NCI-H2171 (cell line): ENCODE results near the gene GMPR2.

Experiments
- DNase-seq: peaks from one replicate; lab custom pipeline; 2025; lab: John Stamatoyannopoulos, UW

The GMPR2 gene

GRCh38 chr14:24252289-24253124 lies 19.8 kb downstream of the GMPR2 start:
- no peak for DNase-seq

DNA sequence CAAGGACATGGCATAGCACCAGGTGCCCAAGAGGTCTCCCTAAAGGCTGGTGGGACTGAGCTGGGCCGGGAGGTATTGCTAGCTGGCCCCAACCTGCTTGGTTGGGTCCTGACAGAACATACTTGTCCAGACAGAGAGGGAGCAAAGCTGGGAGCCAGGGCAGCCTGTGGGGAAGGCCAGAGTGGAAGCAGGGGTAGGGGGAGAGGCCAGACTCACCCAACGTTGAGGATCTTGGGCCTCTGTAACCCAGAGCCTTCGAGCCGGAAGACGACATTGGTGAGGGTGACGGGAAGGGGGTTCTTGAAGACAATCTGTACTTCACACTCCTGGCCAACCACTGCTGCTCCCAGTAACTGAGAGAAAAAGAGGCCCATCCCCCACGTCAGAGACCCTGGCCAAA lies 21.2 kb downstream of the GMPR2 start:
- no peak for DNase-seq

- no peak for DNase-seq
Measured at GRCh38 chr14:24254630-24255392, 22.1 kb downstream of the GMPR2 start.

DNA sequence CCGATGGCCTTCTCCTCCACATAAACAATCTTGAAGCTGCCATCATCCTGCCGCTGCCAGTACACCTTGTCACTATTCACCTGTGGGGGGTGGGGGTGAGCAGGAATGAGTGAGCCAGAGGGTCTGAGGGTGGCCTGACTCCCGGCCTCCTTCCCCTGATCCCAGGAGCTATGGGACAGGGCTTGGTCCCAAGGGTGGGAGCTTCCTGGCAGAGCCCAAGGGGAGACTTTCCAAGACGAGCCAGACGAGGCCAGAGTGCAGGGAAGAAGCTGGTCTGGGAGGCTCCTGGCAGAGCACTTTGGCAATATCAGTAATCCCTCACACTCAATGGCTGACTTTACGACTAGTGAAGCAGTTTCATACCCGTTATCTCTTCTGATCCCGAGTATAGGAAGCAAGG lies 22.7 kb downstream of the GMPR2 start:
- no peak for DNase-seq

DNA sequence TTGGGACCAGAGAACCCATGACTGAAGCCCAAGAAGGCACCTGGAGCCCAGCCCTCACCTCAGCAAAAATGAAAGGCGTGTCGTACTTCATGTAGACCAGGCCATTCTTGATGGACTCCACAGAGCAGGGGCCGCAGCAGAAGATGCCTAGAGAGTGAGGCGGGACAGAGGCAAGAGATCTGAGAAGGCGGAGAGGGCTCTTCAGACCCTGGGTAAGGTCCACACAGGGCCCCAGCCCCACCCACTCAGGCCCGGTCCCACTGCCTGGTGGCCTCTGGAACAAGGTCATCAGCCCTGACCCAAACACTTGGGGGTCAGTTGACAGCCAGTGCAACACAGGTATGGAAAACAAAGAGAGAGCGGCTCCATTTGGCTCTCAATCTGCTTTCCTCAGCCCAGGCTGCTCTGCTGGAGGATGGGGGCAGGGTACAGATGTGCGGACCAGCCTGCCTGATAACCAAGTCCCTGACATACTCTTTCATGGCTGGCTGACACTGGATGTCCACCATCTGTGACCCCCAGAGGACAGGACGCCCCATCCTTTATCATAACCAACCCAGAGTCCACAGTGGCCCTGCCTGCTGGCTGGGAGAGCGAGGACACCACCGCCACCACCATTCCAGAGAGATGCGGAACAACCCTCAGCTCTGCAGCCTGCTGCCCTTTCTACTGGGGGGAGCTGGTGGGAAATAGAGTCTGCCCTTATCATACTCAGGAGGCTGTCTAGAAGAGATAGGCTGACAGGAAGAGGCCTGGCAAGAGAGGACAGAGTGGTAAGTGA lies 23.4 kb downstream of the GMPR2 start:
- DNase-seq: no peak

DNA sequence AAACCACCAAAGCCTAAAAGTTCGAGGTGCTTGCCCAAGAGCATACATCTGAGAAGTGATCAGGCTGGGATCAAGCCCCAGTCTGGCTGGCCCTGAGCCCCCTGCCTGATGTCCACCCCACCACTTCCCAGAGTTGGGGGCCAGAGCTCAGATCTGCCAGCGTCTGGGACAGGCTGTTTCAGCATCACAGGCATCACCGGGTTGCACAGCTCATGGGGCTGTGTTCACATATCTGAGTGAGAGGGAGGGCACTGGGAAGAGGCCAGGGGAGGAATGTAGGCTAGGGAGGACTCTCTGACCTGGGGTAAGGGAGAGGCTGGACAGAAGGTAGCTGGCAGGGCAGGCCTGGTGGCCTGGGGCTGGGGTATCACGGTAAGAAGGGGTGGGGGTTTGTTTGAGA lies 24.2 kb downstream of the GMPR2 start:
- DNase-seq: no peak

- no peak for DNase-seq
Measured at GRCh38 chr14:24258119-24258518, 25.4 kb downstream of the GMPR2 start.

GRCh38 chr14:24258548-24259265 lies 26.0 kb downstream of the GMPR2 start:
- no peak for DNase-seq

GRCh38 chr14:24259282-24260025 lies 26.7 kb downstream of the GMPR2 start:
- DNase-seq: no peak

DNA sequence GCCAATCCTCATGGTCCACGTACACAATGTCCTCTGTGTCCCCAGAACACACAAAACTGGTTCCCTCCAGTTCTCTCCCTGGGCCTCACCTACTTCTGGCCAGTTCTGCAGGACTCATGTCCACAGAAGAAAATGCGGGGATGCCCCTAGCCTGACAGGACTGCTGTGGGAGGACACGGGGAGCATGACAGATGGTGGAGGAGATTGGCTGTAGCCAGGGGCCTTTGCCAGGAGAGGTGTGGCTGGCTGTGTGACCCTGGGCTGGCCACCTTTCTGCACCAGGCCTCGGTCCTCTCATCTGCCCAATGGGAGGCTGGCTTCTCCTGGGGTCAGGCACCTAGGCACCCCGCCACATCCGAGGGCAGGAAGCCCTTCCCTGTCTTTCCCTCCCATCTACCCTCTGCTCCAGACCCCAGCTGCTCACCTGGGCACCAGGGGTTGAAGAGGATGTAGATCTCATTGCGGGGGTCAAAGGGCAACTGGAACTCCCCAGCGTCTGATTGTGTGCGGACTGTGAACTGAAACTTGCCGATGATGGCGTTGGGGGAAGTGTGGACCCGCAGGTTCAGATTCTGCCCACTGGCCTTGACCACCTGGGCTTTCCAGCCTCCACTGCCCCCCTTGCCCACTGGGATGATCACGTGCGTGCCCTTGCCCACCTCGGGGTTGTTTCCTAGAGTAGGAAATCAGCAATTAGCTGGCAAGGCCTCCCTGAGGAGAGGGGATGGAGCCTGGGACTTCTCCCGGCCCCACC lies 27.5 kb downstream of the GMPR2 start:
- DNase-seq: no peak

GRCh38 chr14:24260780-24261157 lies 28.0 kb downstream of the GMPR2 start:
- no peak for DNase-seq

DNA sequence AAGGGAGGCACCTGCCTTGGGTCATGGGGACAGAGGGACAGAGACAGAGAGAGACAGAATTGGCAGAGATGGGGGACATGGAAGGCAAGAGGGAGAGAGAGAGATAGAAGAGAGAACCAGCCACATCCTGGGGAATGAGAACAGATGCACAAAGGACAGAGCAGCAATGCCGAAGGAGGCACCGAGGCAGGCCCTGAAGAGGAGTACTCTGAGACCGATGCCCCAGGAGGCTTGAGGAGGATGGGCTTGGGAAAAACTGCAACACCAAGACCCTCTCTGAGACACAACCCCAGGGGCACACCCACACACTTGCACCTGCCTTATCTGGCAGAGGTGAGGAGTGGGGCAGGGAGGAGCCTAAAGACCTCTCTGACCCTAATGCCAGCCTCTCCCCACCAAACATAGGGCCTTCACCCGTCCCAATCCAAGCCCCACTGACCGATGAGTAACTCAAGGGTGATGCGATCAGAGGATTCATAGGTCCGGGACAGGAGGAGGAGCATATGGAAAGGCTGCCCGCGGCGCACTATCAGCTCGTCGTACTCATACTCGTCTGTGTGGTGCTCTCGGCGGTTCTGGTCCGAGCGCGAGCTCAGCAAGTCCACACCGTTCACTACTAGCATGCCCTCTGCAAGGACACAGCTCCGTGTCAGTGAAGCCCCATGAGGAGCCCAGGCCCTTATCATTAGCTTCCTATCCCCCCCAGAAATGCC lies 28.7 kb downstream of the GMPR2 start:
- DNase-seq: no peak

- no peak for DNase-seq
Measured at GRCh38 chr14:24261969-24262327, 29.2 kb downstream of the GMPR2 start.

DNA sequence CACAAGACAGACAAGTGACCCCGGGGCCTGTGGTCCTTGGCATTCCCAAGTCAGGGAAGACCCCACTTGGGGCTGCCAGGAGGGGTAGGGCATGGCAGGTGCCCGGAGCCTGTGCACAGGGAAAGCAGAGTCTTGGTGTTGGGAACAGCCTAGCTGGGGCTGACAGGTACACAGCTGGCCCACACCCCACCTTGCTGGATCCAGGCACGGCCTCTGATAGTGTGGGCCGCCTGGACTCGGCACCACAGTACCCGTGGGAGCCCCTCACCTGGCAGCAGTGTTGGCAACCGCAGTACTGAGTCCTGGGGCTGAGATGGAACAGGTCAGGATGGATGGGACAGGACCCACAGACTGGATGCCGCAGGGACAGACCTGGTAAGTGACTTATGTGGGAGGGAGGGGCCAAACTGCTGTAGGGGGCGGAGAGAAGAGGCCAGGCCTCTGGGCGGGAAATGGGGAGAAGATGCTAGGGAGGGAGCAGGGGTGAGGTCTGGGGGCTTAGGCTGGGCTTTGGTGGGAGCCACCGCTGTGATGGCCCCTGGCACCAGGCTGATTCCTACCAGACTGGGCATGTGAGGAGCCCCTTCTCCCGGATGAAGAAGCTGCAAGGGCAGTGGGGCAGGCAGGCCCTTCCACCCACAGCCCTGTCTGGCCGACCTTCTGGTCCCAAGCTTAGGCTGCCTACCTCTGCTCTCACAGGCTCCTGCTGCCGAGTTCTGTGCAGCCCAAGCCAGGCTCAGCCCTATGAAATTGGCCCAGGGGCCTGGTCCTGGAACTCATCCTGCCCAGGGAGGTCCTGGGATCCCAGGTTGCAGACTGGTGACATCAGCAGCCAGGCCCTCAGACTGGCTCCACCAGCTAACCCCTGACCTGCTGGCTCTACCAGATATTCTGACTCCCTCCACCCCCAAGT lies 30.3 kb downstream of the GMPR2 start, which contains the start of gene TGM1:
Gene TGM1, minus strand, starts transcription at position 357 of the 913 bp plus-strand sequence. CDS start 825 bp downstream, outside the sequence.
- DNase-seq: no peak

DNA sequence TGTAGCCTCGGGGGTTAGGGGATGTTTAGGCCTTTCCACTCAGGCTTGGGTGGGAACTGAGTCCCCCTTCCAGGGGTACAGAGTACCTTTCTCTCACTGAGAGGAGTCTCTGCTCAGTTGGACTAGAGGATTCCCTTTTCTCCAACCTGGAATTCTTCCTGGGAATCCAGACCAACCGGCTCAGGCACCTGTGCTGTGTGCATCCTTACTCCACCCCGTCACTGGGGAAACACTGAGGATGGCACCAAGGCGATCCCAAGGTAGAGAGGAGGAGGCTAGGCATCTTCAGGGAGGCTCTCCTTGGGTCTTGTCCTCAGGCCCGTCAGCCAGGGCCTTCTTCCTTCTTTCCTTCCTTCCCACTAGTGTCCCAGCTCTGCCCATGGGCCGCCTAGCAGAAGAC lies 31.1 kb downstream of the GMPR2 start:
- no peak for DNase-seq

- no peak for DNase-seq
Measured at GRCh38 chr14:24264298-24264697, 31.6 kb downstream of the GMPR2 start.

- no peak for DNase-seq
Measured at GRCh38 chr14:24266344-24267244, 33.9 kb downstream of the GMPR2 start.

DNA sequence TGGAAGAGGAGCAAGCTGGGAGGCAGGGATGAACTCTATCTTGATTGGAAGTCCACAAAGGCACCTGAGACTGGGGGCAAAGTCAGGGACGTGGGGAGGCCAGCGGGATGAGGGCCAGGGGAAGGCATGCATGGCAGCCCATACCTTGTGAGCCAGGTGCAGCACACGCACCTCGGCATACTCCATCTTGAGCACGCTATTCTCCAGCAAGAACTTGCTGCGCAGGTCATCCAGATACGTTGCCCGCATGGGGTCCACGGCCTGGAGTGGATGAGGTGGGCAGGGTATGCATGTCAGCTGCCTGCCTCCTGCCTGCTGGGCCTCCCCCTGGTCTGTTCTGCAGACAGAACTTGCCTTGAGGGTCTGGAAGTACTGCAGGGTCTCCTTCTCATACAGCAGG lies 34.8 kb downstream of the GMPR2 start:
- no peak for DNase-seq
